ENCODE results near the gene TNFAIP1. TPM values are rescaled to one million over a fixed set of nuclear protein-coding genes. Genes with fewer than 3 reads are reported as not detected.

Gene TNFAIP1
- total and polyA plus RNA-seq, 2 of the 4 experiments (the other 2 are of a cell fraction) = 49.1 to 62.9 TPM

DNA sequence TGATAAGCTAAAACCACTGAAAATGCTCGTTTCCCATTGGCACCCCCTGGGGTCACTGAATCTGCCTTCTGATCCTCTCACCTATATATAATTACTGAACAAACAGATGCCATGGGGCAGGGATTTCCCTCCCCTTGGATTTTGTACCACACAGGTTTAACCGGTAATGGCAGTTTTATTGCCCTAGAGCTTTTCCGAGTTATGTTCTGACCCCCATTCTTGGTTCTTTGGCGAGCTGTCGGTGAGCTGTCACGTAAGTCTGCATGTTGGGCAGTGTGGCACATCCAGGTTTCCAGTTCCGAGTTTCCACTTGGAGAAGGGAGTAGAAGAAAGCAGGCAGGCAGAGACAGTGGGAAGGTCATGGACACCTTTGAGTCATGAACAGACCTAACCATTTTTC lies 9.4 kb upstream of the TNFAIP1 start:
- no peaks in the 10 kb centered on the region for H3K27me3 ChIP-seq (ENCODE audit: control insufficient read depth, insufficient read depth, low read length)
- ChIA-PET CTCF (no interaction called here), POLR2A (ENCODE audit: unreplicated experiment) (no interaction called here)
- H2AK9ac ChIP-seq (replicated peaks; ENCODE audit: low read depth, low read length, poor library complexity) = no peak overlapping the region
- H3K4me1 ChIP-seq (ENCODE audit: control insufficient read depth, insufficient read depth, low read length) = peaks cover 6% of the 10 kb centered on the region; the same call in 1 of the 2 replicates
- no peak overlapping the region for H2BK20ac ChIP-seq (ENCODE audit: low read depth, low read length)
- no peak overlapping the region for H3K18ac ChIP-seq (ENCODE audit: low read depth, low read length)
- no peak overlapping the region for H3K56ac ChIP-seq (ENCODE audit: extremely low read depth, insufficient read depth, low read length)
- no peak overlapping the region for H4K5ac ChIP-seq (ENCODE audit: low read depth, low read length)
- no peak overlapping the region for H4K91ac ChIP-seq (ENCODE audit: insufficient read depth, low read depth, low read length)
- no peak overlapping the region for H3K4me2 ChIP-seq (ENCODE audit: low read depth, low read length)
- no peak for DNase-seq
- no peak overlapping the region for H2AK5ac ChIP-seq (ENCODE audit: low read depth, low read length)
- H3K27ac ChIP-seq (ENCODE audit: insufficient read depth, low read length) = no peak overlapping the region
- TF ChIP-seq MAZ (IDR thresholded peaks at IDR 0.05; ENCODE audit: borderline replicate concordance, low read depth, low read length) = no peak
- TF ChIP-seq, protein P1, sequence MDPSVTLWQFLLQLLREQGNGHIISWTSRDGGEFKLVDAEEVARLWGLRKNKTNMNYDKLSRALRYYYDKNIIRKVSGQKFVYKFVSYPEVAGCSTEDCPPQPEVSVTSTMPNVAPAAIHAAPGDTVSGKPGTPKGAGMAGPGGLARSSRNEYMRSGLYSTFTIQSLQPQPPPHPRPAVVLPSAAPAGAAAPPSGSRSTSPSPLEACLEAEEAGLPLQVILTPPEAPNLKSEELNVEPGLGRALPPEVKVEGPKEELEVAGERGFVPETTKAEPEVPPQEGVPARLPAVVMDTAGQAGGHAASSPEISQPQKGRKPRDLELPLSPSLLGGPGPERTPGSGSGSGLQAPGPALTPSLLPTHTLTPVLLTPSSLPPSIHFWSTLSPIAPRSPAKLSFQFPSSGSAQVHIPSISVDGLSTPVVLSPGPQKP (IDR thresholded peaks at IDR 0.05; ENCODE audit: borderline replicate concordance, low read depth, low read length) = no peak
- TF ChIP-seq NFE2L2 (IDR thresholded peaks at IDR 0.05; ENCODE audit: low read depth, low read length) = no peak
- TF ChIP-seq RCOR1 (IDR thresholded peaks at IDR 0.05; ENCODE audit: insufficient replicate concordance, low read length) = no peak
- TF ChIP-seq BHLHE40 (IDR thresholded peaks at IDR 0.05; ENCODE audit: low read depth, low read length) = no peak
- no peak for TF ChIP-seq CHD1 (IDR thresholded peaks at IDR 0.05; ENCODE audit: low read depth, low read length)
- TF ChIP-seq, protein P2, sequence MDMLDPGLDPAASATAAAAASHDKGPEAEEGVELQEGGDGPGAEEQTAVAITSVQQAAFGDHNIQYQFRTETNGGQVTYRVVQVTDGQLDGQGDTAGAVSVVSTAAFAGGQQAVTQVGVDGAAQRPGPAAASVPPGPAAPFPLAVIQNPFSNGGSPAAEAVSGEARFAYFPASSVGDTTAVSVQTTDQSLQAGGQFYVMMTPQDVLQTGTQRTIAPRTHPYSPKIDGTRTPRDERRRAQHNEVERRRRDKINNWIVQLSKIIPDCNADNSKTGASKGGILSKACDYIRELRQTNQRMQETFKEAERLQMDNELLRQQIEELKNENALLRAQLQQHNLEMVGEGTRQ (IDR thresholded peaks at IDR 0.05; ENCODE audit: low read depth, low read length) = no peak
- TF ChIP-seq FOS (IDR thresholded peaks at IDR 0.05; ENCODE audit: low read depth, low read length) = no peak
- no peak for TF ChIP-seq POLR2A (IDR thresholded peaks at IDR 0.05; ENCODE audit: low read depth, low read length)
- TF ChIP-seq, protein P3, sequence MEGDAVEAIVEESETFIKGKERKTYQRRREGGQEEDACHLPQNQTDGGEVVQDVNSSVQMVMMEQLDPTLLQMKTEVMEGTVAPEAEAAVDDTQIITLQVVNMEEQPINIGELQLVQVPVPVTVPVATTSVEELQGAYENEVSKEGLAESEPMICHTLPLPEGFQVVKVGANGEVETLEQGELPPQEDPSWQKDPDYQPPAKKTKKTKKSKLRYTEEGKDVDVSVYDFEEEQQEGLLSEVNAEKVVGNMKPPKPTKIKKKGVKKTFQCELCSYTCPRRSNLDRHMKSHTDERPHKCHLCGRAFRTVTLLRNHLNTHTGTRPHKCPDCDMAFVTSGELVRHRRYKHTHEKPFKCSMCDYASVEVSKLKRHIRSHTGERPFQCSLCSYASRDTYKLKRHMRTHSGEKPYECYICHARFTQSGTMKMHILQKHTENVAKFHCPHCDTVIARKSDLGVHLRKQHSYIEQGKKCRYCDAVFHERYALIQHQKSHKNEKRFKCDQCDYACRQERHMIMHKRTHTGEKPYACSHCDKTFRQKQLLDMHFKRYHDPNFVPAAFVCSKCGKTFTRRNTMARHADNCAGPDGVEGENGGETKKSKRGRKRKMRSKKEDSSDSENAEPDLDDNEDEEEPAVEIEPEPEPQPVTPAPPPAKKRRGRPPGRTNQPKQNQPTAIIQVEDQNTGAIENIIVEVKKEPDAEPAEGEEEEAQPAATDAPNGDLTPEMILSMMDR (conservative IDR thresholded peaks at IDR 0.05; ENCODE audit: low read depth, low read length) = no peak
- TF ChIP-seq MXI1 (IDR thresholded peaks at IDR 0.05; ENCODE audit: borderline replicate concordance, low read depth, low read length) = no peak
- no peak for TF ChIP-seq MAFK (IDR thresholded peaks at IDR 0.05; ENCODE audit: low read depth, low read length)
- no peak for TF ChIP-seq RFX5 (IDR thresholded peaks at IDR 0.05; ENCODE audit: low read depth, low read length)
- TF ChIP-seq SMC3 (IDR thresholded peaks at IDR 0.05; ENCODE audit: low read depth, low read length) = no peak
- 91% methylated on average over 7 of the region's 7 CpGs; no CpG with 5 or more reads in 1 of the 2 experiments for WGBS, 2 experiments (ENCODE audit: extremely low coverage in 2 of 2, insufficient read length in 1 of 2)
- H2BK5ac ChIP-seq (ENCODE audit: low read depth, low read length, poor library complexity, severe bottlenecking) = no peak overlapping the region
- H3K14ac ChIP-seq (replicated peaks; ENCODE audit: low read depth, low read length) = no peak overlapping the region
- peaks cover 23% of the 10 kb centered on the region for H3K36me3 ChIP-seq (ENCODE audit: control insufficient read depth, insufficient read depth, low read length)
- peaks cover 17 to 29% of the 10 kb centered on the region in 2 experiments; a peak in 3 of 4 replicates for H3K79me1 ChIP-seq (ENCODE audit: low read depth in 1 of 2, low read length in 2 of 2)
- in situ Hi-C loops (cut with MboI; ENCODE audit: low sequenced_read_pairs) = loop anchor here (10.0 to 25.0 kb wide), 2 partner anchors 281 to 789 kb away; partner anchors contain the start of gene NLK
- no TSS peak for BruUV-seq (replicated peaks)
- H2BK120ac ChIP-seq (ENCODE audit: low read depth, low read length) = no peak overlapping the region
- intact Hi-C loops (cut with micrococcal nuclease) = loop anchor here (10.0 kb wide), 1 partner anchor 521 kb away; the partner anchor contains the start of gene NOS2
- no peak overlapping the region for H3K4ac ChIP-seq (ENCODE audit: low read depth, low read length)
- no peak overlapping the region for H4K8ac ChIP-seq (ENCODE audit: low read depth in 2 of 2, low read length in 2 of 2)
- H3K9me1 ChIP-seq (ENCODE audit: insufficient read depth, low read length) = no peaks in the 10 kb centered on the region
- H3K9me3 ChIP-seq (ENCODE audit: control insufficient read depth, insufficient read depth, low read length) = no peaks in the 10 kb centered on the region
- no peak overlapping the region for H3K9ac ChIP-seq (ENCODE audit: low read depth, low read length)
- dilution Hi-C loops (cut with HindIII; ENCODE audit: low sequenced_read_pairs, unreplicated experiment) = no loop called here
- no peak overlapping the region for H3K4me3 ChIP-seq (ENCODE audit: insufficient read depth, low read depth, low read length)
- no peak overlapping the region for H2BK15ac ChIP-seq (ENCODE audit: low read depth, low read length)
- H3K23ac ChIP-seq (ENCODE audit: low read depth, low read length) = no peak overlapping the region
- H4K20me1 ChIP-seq (ENCODE audit: insufficient read depth, low read length) = no peaks in the 10 kb centered on the region
- no peak overlapping the region for H2AFZ ChIP-seq (replicated peaks; ENCODE audit: low read length, poor library complexity)
- ATAC-seq (ENCODE audit: low read depth) = no peak

Measured in IMR-90 (cell line).